ENCODE results near the gene ATP12A. TPM values are rescaled to one million over a fixed set of nuclear protein-coding genes. Genes with fewer than 3 reads are reported as not detected.

ATP12A gene
- total RNA-seq, 4 donors from 2014 or later, result not detected

DNA sequence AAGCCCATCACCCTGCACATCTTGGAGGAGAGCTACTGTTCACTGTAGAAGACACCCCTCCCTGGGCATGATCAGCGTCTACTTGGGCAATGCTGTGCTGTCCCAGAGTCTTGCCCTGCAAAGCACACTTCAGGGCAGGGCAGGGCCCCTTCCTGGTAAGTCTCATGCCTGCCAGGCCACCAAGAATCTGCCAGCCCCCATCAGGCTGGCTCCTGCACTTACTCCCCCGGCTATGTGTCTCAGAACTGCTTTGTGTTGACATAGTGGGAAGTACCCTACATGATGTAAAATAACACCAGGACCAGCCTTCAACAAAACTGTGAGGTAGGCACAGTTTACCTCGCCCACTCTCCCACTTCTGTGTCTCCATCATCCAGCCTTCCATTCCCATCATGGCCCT is 27.8 kb upstream of the ATP12A start:
- Histone ChIP-seq H3K9me3 (no peaks in the 10 kb centered on the region), H3K36me3 (no peaks in the 10 kb centered on the region), H3K27ac (replicated peaks in 1 of 4) (no peak overlapping the region), H3K4me1 (no peaks in the 10 kb centered on the region), H3K4me3 (no peak overlapping the region), H3K27me3 (peaks cover 0 to 3% (median 0%) of the 10 kb centered on the region in 4 donors)
- TF ChIP-seq CTCF (IDR thresholded peaks at IDR 0.05) (no peak), POLR2AphosphoS5 (IDR thresholded peaks at IDR 0.05) (no peak), EP300 (IDR thresholded peaks at IDR 0.05) (no peak), POLR2A (IDR thresholded peaks at IDR 0.05; ENCODE audit: low read depth) (no peak)
- intact Hi-C loops (cut with DNase I), result no loop called here
- WGBS, result 84% methylated on average over 3 of the region's 3 CpGs
- DNase-seq (ENCODE audit: extremely low spot score), result no peak

DNA sequence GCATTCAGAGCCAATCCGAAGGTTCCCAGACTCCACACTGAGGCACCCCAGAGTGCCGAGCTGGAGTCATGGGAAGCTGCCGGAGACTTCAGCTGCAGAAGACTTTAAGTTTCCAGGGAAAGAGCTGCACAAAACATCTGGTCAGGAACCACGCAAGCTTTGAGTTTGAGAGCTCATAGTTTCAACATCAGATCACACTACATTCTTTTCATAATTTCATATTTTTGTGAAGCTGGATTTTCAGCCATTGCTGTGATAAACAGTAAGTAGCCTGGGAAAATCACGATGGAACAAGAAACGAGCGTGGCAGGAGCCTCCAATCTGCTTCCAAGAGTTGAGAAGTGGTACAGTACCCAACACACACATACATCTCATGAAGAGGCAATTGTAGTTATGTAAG is 25.5 kb upstream of the ATP12A start:
- H3K4me1 ChIP-seq, result no peaks in the 10 kb centered on the region
- no peak for DNase-seq (ENCODE audit: extremely low spot score)
- intact Hi-C loops (cut with DNase I), result no loop called here
- peaks cover 0 to 3% (median 0%) of the 10 kb centered on the region in 4 donors for H3K27me3 ChIP-seq
- no peak overlapping the region for H3K4me3 ChIP-seq
- H3K9me3 ChIP-seq, result no peaks in the 10 kb centered on the region
- no peak overlapping the region for H3K27ac ChIP-seq (replicated peaks in 1 of 4)
- no peaks in the 10 kb centered on the region for H3K36me3 ChIP-seq
- no peak for TF ChIP-seq POLR2A (IDR thresholded peaks at IDR 0.05; ENCODE audit: low read depth)
- TF ChIP-seq POLR2AphosphoS5 (IDR thresholded peaks at IDR 0.05), result no peak
- no peak for TF ChIP-seq CTCF (IDR thresholded peaks at IDR 0.05)
- TF ChIP-seq EP300 (IDR thresholded peaks at IDR 0.05), result no peak
- 79% methylated on average over 7 of the region's 7 CpGs for WGBS

DNA sequence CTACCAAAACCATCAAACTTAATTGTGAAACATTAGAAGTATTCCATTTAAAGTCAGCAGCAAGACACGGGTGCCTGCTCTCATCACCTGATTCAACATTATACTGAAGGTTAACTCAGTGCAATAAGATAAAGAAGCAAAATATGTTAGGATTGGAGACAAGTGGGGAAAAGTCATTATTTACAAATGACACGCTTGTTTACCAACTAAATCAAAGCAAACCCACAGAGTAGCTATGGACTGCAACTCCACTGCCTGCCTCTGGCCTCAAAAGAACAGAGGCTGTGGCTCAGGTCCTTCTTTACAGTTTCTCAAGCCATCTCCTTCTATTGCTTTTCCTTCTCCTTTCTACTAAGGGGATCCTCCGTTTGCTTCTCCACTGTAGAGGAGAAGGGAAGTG is 21.0 kb upstream of the ATP12A start:
- Histone ChIP-seq H3K36me3 (no peaks in the 10 kb centered on the region), H3K27me3 (no peaks in the 10 kb centered on the region), H3K27ac (replicated peaks in 1 of 4) (no peak overlapping the region), H3K4me3 (no peak overlapping the region), H3K4me1 (no peaks in the 10 kb centered on the region), H3K9me3 (no peaks in the 10 kb centered on the region)
- intact Hi-C loops (cut with DNase I), result no loop called here
- 77% methylated on average over 3 of the region's 3 CpGs for WGBS
- TF ChIP-seq EP300 (IDR thresholded peaks at IDR 0.05) (no peak), POLR2A (IDR thresholded peaks at IDR 0.05; ENCODE audit: low read depth) (no peak), CTCF (IDR thresholded peaks at IDR 0.05) (no peak), POLR2AphosphoS5 (IDR thresholded peaks at IDR 0.05) (no peak)
- DNase-seq (ENCODE audit: extremely low spot score), result no peak

- no peak overlapping the region for H3K4me3 ChIP-seq
- 47% methylated on average over 4 of the region's 4 CpGs for WGBS
- intact Hi-C loops (cut with DNase I), result no loop called here
- no peaks in the 10 kb centered on the region for H3K36me3 ChIP-seq
- no peaks in the 10 kb centered on the region for H3K9me3 ChIP-seq
- no peak overlapping the region for H3K27ac ChIP-seq (replicated peaks in 1 of 4)
- H3K27me3 ChIP-seq, result no peaks in the 10 kb centered on the region
- DNase-seq (ENCODE audit: extremely low spot score), result no peak
- no peaks in the 10 kb centered on the region for H3K4me1 ChIP-seq
- TF ChIP-seq CTCF (IDR thresholded peaks at IDR 0.05), result no peak
- no peak for TF ChIP-seq POLR2A (IDR thresholded peaks at IDR 0.05; ENCODE audit: low read depth)
- no peak for TF ChIP-seq EP300 (IDR thresholded peaks at IDR 0.05)
- TF ChIP-seq POLR2AphosphoS5 (IDR thresholded peaks at IDR 0.05), result no peak
Measured at GRCh38 chr13:24660023-24660741, 20.0 kb upstream of the ATP12A start.

- Histone ChIP-seq H3K27ac (replicated peaks in 1 of 4) (no peak overlapping the region), H3K4me1 (no peaks in the 10 kb centered on the region), H3K9me3 (no peaks in the 10 kb centered on the region), H3K4me3 (no peak overlapping the region), H3K36me3 (no peaks in the 10 kb centered on the region), H3K27me3 (no peaks in the 10 kb centered on the region)
- no peak for DNase-seq (ENCODE audit: extremely low spot score)
- WGBS, result 64% methylated on average over 5 of the region's 5 CpGs
- intact Hi-C loops (cut with DNase I), result no loop called here
- TF ChIP-seq EP300 (IDR thresholded peaks at IDR 0.05), result no peak
- no peak for TF ChIP-seq POLR2AphosphoS5 (IDR thresholded peaks at IDR 0.05)
- TF ChIP-seq CTCF (IDR thresholded peaks at IDR 0.05), result no peak
- TF ChIP-seq POLR2A (IDR thresholded peaks at IDR 0.05; ENCODE audit: low read depth), result no peak
Measured at GRCh38 chr13:24661713-24662112, 18.5 kb upstream of the ATP12A start.
